ENCODE data around the gene RAB40A.

DNA sequence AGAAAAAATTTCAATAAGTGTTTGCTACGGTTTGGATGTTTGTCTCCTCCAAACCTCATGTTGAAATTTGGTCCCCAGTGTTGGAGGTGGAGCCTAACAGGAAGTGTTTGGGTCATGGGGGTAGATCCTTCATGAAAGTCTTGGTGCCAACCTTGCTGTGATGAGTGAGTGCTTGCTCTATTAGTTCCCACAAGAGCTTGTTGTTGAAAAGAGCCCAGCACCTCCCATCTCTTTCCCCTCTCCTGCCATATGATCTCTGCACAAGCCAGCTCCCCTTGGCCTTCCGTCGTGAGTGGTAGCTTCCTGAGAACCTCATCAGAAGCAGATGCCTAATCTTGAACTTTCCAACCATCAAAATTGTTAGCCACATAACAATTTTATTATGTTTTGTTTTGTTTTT, 10.3 kb upstream of the RAB40A start:
- TF ChIP-seq, protein P1, sequence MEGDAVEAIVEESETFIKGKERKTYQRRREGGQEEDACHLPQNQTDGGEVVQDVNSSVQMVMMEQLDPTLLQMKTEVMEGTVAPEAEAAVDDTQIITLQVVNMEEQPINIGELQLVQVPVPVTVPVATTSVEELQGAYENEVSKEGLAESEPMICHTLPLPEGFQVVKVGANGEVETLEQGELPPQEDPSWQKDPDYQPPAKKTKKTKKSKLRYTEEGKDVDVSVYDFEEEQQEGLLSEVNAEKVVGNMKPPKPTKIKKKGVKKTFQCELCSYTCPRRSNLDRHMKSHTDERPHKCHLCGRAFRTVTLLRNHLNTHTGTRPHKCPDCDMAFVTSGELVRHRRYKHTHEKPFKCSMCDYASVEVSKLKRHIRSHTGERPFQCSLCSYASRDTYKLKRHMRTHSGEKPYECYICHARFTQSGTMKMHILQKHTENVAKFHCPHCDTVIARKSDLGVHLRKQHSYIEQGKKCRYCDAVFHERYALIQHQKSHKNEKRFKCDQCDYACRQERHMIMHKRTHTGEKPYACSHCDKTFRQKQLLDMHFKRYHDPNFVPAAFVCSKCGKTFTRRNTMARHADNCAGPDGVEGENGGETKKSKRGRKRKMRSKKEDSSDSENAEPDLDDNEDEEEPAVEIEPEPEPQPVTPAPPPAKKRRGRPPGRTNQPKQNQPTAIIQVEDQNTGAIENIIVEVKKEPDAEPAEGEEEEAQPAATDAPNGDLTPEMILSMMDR (IDR thresholded peaks at IDR 0.05): no peak
- TF ChIP-seq POLR2A (IDR thresholded peaks at IDR 0.05): no peak

All from lower leg skin (tissue), 3 donors.